Mucosa of rectum (tissue), 2 donors: ENCODE data around the gene DENND6B.
A peak's percentile ranks its signal among the peaks of the same experiment; 100 is the strongest.
"Not testable (repeated sequence)": the region's sequence is repeated elsewhere in the genome, so short reads cannot be mapped to it uniquely, and the experiment has no call there.

Experiments
- H3K27ac ChIP-seq, 2 donors: one replicate each; pipeline ENCODE4 v1.7.0; 2013; ENCODE audit warnings: inconsistent platforms in 2 of 2, low read depth in 2 of 2, low read length in 2 of 2
- H3K27me3 ChIP-seq, 2 donors: one replicate each; pipeline ENCODE4 v1.7.0; 2013; ENCODE audit warnings: low read length in 2 of 2; ENCODE audit not compliant: control insufficient read depth in 2 of 2, insufficient read depth in 2 of 2
- H3K36me3 ChIP-seq, 2 donors: one replicate each; pipeline ENCODE4 v1.7.0; 2013; ENCODE audit warnings: low read length in 2 of 2; ENCODE audit not compliant: control insufficient read depth in 2 of 2, insufficient read depth in 2 of 2
- H3K4me1 ChIP-seq, 2 donors: one replicate each; pipeline ENCODE4 v1.7.0; 2013; ENCODE audit warnings: low read length in 2 of 2, mild to moderate bottlenecking in 1 of 2; ENCODE audit not compliant: control insufficient read depth in 2 of 2, insufficient read depth in 2 of 2
- H3K4me3 ChIP-seq, 2 donors: one replicate each; pipeline ENCODE4 v1.7.0; 2013; ENCODE audit warnings: low read length in 2 of 2
- H3K9ac ChIP-seq, 2 donors: one replicate each; pipeline ENCODE4 v1.7.0; 2013; ENCODE audit warnings: low read length in 2 of 2, low read depth in 1 of 2, mild to moderate bottlenecking in 1 of 2
- H3K9me3 ChIP-seq, 2 donors: one replicate each; pipeline ENCODE4 v1.7.0; 2013; ENCODE audit warnings: low read length in 2 of 2; ENCODE audit not compliant: control insufficient read depth in 2 of 2
- donor health status: healthy.
- donor health status: Normal muscosa, but diverticular disease.

DENND6B gene

GRCh38 chr22:50339945-50340879 is 13.4 kb upstream of the DENND6B start:
- no peaks in the 10 kb centered on the region for H3K36me3 ChIP-seq
- H3K9me3 ChIP-seq, result no peaks in the 10 kb centered on the region
- H3K9ac ChIP-seq, result no peak overlapping the region
- no peak overlapping the region for H3K4me3 ChIP-seq
- H3K4me1 ChIP-seq, result peaks cover 8 to 9% of the 10 kb centered on the region in 2 donors
- H3K27ac ChIP-seq, result no peak overlapping the region
- H3K27me3 ChIP-seq, result no peaks in the 10 kb centered on the region

- H3K9ac ChIP-seq, result no peak overlapping the region
- no peak overlapping the region for H3K27ac ChIP-seq
- no peaks in the 10 kb centered on the region for H3K9me3 ChIP-seq
These were observed 12.1 kb upstream of the DENND6B start for GRCh38 chr22:50338860-50339462.

GRCh38 chr22:50338042-50338573 is 11.3 kb upstream of the DENND6B start:
- no peaks in the 10 kb centered on the region for H3K36me3 ChIP-seq
- H3K9ac ChIP-seq, result no peak overlapping the region
- H3K4me1 ChIP-seq, result peaks cover 8 to 9% of the 10 kb centered on the region in 2 donors
- no peak overlapping the region for H3K27ac ChIP-seq
- H3K4me3 ChIP-seq, result no peak overlapping the region
- no peaks in the 10 kb centered on the region for H3K9me3 ChIP-seq
- H3K27me3 ChIP-seq, result no peaks in the 10 kb centered on the region

More at GRCh38 chr22:50338860-50339462, 12.1 kb upstream of the DENND6B start:
- no peaks in the 10 kb centered on the region for H3K27me3 ChIP-seq
- peaks cover 8 to 9% of the 10 kb centered on the region in 2 donors for H3K4me1 ChIP-seq
- no peak overlapping the region for H3K4me3 ChIP-seq
- no peaks in the 10 kb centered on the region for H3K36me3 ChIP-seq

- Histone ChIP-seq H3K4me3 (no peak overlapping the region), H3K27ac (no peak overlapping the region), H3K9me3 (no peaks in the 10 kb centered on the region), H3K27me3 (no peaks in the 10 kb centered on the region), H3K9ac (no peak overlapping the region), H3K36me3 (no peaks in the 10 kb centered on the region), H3K4me1 (peaks cover 4% of the 10 kb centered on the region in 2 donors)
These were observed 10.6 kb upstream of the DENND6B start for GRCh38 chr22:50337262-50338041.

GRCh38 chr22:50334433-50334832 is 7.6 kb upstream of the DENND6B start:
- not testable (repeated sequence) for H3K36me3 ChIP-seq, H3K9ac ChIP-seq, H3K9me3 ChIP-seq, H3K4me1 ChIP-seq, H3K27me3 ChIP-seq, H3K4me3 ChIP-seq
- H3K27ac ChIP-seq, result peak overlapping the region in 1 of 2 donors; percentile 52

- Histone ChIP-seq H3K9me3 (no peaks in the 10 kb centered on the region), H3K36me3 (no peaks in the 10 kb centered on the region), H3K27ac (no peak overlapping the region), H3K27me3 (no peaks in the 10 kb centered on the region), H3K9ac (no peak overlapping the region), H3K4me3 (no peak overlapping the region), H3K4me1 (peaks cover 10% of the 10 kb centered on the region in 2 donors)
These were observed 2.4 kb upstream of the DENND6B start for GRCh38 chr22:50329236-50329635.

GRCh38 chr22:50327711-50328019 is 853 bp upstream of the DENND6B start:
- Histone ChIP-seq H3K27me3 (no peaks in the 10 kb centered on the region), H3K9ac (peak overlapping the region; percentile 85 to 93), H3K27ac (peak overlapping the region; percentile 85 to 87), H3K4me3 (peak overlapping the region; percentile 72 to 79), H3K36me3 (no peaks in the 10 kb centered on the region), H3K9me3 (no peaks in the 10 kb centered on the region), H3K4me1 (peaks cover 10% of the 10 kb centered on the region in 2 donors)

- Histone ChIP-seq H3K27ac (no peak overlapping the region), H3K9me3 (no peaks in the 10 kb centered on the region), H3K27me3 (no peaks in the 10 kb centered on the region), H3K4me1 (peaks cover 10% of the 10 kb centered on the region in 2 donors), H3K36me3 (no peaks in the 10 kb centered on the region), H3K9ac (peak overlapping the region; percentile 41 to 93), H3K4me3 (peak overlapping the region; percentile 72 to 79)
These were observed 422 bp downstream of the DENND6B start for GRCh38 chr22:50326225-50326955.

- peak overlapping the region in 1 of 2 donors; percentile 41 for H3K9ac ChIP-seq
These were observed 1.2 kb downstream of the DENND6B start for GRCh38 chr22:50325444-50326224.

More at GRCh38 chr22:50325444-50326224, 1.2 kb downstream of the DENND6B start:
- H3K4me1 ChIP-seq, result peaks cover 10% of the 10 kb centered on the region in 2 donors
- H3K27me3 ChIP-seq, result no peaks in the 10 kb centered on the region
- no peaks in the 10 kb centered on the region for H3K9me3 ChIP-seq
- peak overlapping the region in 1 of 2 donors; percentile 72 for H3K4me3 ChIP-seq
- no peaks in the 10 kb centered on the region for H3K36me3 ChIP-seq
- H3K27ac ChIP-seq, result no peak overlapping the region
